Adipocyte (in vitro differentiated cells): Measurements from ENCODE around the gene DOK4.
"Not testable (repeated sequence)": the region's sequence is repeated elsewhere in the genome, so short reads cannot be mapped to it uniquely, and the experiment has no call there.

Source experiments
- DNase-seq: peaks from one replicate; pipeline ENCODE4 v3.0.0-alpha.2; 2015; ENCODE audit warnings: low read depth
- H3K27me3 ChIP-seq: replicated peaks from 2 replicates; pipeline ENCODE4 v1.7.0; 2013; ENCODE audit warnings: mild to moderate bottlenecking, low read length, moderate library complexity; ENCODE audit not compliant: control insufficient read depth, insufficient read depth
- H3K36me3 ChIP-seq: 2 replicates; pipeline ENCODE4 v1.7.0; 2013; ENCODE audit warnings: low read length, mild to moderate bottlenecking, moderate library complexity; ENCODE audit not compliant: control insufficient read depth, insufficient read depth, severe bottlenecking
- H3K4me1 ChIP-seq: 2 replicates; pipeline ENCODE4 v1.7.0; 2013; ENCODE audit warnings: mild to moderate bottlenecking, low read length, moderate library complexity; ENCODE audit not compliant: control insufficient read depth, insufficient read depth
- H3K4me3 ChIP-seq: 2 replicates; pipeline ENCODE4 v1.7.0; 2013; ENCODE audit warnings: mild to moderate bottlenecking, low read length, moderate library complexity
- H3K9ac ChIP-seq: 2 replicates; pipeline ENCODE4 v1.7.0; 2013; ENCODE audit warnings: mild to moderate bottlenecking, low read length, moderate library complexity
- H3K9me3 ChIP-seq: 2 replicates; pipeline ENCODE4 v1.7.0; 2013; ENCODE audit warnings: mild to moderate bottlenecking, low read length, moderate library complexity; ENCODE audit not compliant: control insufficient read depth

Gene DOK4

GRCh38 chr16:57508035-57508425 is 21.7 kb upstream of the DOK4 start:
- Histone ChIP-seq H3K9ac (no peak overlapping the region), H3K27me3 (peaks cover 48% of the 10 kb centered on the region), H3K9me3 (no peaks in the 10 kb centered on the region), H3K4me1 (no peaks in the 10 kb centered on the region), H3K4me3 (no peak overlapping the region), H3K36me3 (no peaks in the 10 kb centered on the region)
- DNase-seq = no peak

DNA sequence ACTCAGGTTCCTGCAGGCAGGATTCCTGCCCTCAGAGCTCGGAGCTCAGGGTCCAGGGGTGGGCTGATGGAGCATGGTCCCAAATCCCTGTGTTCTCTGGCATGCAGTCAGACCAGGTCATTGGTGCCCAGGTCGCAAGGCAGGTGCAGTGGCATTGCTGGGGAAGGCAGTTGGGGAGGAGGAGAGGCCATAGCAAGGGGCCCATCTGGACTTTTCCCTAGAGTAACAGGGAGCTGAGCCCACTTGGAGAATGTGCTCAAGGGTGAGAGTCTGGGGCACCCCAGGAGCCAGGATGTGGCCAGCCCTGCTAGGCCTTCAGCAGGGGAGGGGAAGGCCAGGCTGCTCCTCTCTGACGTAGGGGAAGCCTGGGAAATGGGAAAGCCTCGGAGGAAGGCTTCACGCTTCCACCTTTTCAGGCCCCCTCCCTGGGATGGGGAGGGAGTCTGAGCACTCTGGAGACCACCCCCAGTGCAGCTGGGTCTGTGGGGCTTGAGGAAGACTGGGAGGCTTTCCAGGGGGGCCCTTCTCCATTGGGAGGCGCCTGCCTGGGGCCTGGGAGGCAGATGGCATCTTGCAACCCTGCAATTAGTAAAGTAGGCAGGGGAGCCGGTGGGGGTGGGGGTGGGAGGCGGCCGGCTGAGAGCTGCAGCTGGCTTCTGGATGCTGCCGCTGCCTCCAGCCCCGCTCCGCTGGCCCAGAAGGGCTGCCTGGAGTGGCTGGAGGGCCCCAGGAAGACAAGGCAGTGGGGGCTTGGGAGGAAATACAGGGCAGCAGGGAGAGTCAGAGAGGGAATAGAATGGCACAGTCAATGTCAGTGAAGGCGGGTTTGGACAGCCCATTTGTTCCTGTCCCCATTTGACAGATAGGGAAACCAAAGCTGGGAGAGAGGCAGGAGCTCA is 21.1 kb upstream of the DOK4 start:
- no peak overlapping the region for H3K9ac ChIP-seq
- H3K36me3 ChIP-seq = no peaks in the 10 kb centered on the region
- H3K4me3 ChIP-seq = no peak overlapping the region
- H3K9me3 ChIP-seq = no peaks in the 10 kb centered on the region
- no peak for DNase-seq
- peaks cover 51% of the 10 kb centered on the region for H3K27me3 ChIP-seq
- no peaks in the 10 kb centered on the region for H3K4me1 ChIP-seq

DNA sequence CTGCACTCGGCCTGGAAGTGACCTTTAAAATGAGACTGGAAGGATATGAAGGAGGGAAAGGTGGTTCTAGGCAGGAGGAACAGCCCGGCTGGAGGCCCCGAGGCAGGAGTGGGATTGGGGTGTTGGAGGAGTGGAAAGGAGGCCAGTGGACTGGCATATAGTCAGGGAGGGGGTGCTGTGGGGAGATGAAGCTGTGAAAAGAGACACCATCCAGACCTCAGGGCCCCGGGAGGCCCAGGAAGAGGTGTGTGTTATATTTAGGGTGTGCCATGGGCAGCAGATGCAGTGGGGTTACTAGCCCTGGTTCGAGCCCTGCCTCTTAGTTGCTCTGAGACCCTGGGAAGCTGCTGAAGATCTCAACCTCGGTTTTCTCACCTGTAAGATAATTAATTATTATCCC is 18.9 kb upstream of the DOK4 start:
- no peak for DNase-seq
- no peaks in the 10 kb centered on the region for H3K36me3 ChIP-seq
- H3K9me3 ChIP-seq = no peaks in the 10 kb centered on the region
- no peak overlapping the region for H3K4me3 ChIP-seq
- no peak overlapping the region for H3K9ac ChIP-seq
- peaks cover 61% of the 10 kb centered on the region for H3K27me3 ChIP-seq
- H3K4me1 ChIP-seq = no peaks in the 10 kb centered on the region

DNA sequence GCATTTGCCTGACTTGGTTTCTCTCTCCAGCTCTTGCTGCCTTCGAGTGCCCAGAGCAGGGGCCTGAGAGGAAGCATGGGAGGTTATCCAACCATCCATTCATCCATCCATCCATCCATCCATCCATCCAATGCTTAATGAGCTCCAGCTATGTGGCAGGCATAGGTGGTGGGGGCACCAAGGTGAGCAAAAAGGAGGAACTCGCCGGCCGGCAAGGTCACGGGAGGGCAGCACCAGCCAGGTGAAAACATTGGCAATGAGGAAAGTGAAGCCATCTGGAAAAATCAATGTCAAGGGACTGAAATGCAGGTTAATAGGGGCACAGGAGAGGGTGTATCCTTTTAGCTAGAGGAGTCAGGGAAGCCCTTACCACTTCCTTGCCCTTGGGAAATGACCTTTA is 18.2 kb upstream of the DOK4 start:
- Histone ChIP-seq H3K9ac (no peak overlapping the region), H3K4me3 (no peak overlapping the region), H3K9me3 (no peaks in the 10 kb centered on the region), H3K4me1 (no peaks in the 10 kb centered on the region), H3K27me3 (peaks cover 61% of the 10 kb centered on the region), H3K36me3 (no peaks in the 10 kb centered on the region)
- DNase-seq = no peak

- Histone ChIP-seq H3K27me3 (peaks cover 61% of the 10 kb centered on the region), H3K4me1 (no peaks in the 10 kb centered on the region), H3K36me3 (no peaks in the 10 kb centered on the region), H3K4me3 (no peak overlapping the region), H3K9ac (no peak overlapping the region), H3K9me3 (no peaks in the 10 kb centered on the region)
- no peak for DNase-seq
These were observed 17.7 kb upstream of the DOK4 start for GRCh38 chr16:57504001-57504400.

GRCh38 chr16:57503366-57503765 is 17.1 kb upstream of the DOK4 start:
- H3K27me3 ChIP-seq = peaks cover 58% of the 10 kb centered on the region

GRCh38 chr16:57502048-57502775 is 15.9 kb upstream of the DOK4 start:
- DNase-seq = no peak
- Histone ChIP-seq H3K4me3 (no peak overlapping the region), H3K36me3 (no peaks in the 10 kb centered on the region), H3K27me3 (peaks cover 57% of the 10 kb centered on the region), H3K4me1 (no peaks in the 10 kb centered on the region), H3K9me3 (no peaks in the 10 kb centered on the region), H3K9ac (no peak overlapping the region)

More at GRCh38 chr16:57503366-57503765, 17.1 kb upstream of the DOK4 start:
- DNase-seq = no peak
- H3K4me3 ChIP-seq = no peak overlapping the region
- no peak overlapping the region for H3K9ac ChIP-seq
- no peaks in the 10 kb centered on the region for H3K4me1 ChIP-seq
- H3K9me3 ChIP-seq = no peaks in the 10 kb centered on the region
- no peaks in the 10 kb centered on the region for H3K36me3 ChIP-seq

- no peaks in the 10 kb centered on the region for H3K4me1 ChIP-seq
- H3K4me3 ChIP-seq = no peak overlapping the region
- H3K36me3 ChIP-seq = no peaks in the 10 kb centered on the region
- no peaks in the 10 kb centered on the region for H3K9me3 ChIP-seq
- no peak overlapping the region for H3K9ac ChIP-seq
- no peak for DNase-seq
- peaks cover 53% of the 10 kb centered on the region for H3K27me3 ChIP-seq
These were observed 15.2 kb upstream of the DOK4 start for GRCh38 chr16:57501492-57501891.

- Histone ChIP-seq H3K27me3 (peaks cover 47% of the 10 kb centered on the region), H3K9ac (no peak overlapping the region), H3K9me3 (no peaks in the 10 kb centered on the region), H3K4me3 (no peak overlapping the region), H3K4me1 (no peaks in the 10 kb centered on the region), H3K36me3 (no peaks in the 10 kb centered on the region)
- no peak for DNase-seq
These were observed 14.4 kb upstream of the DOK4 start for GRCh38 chr16:57500578-57501111.

DNA sequence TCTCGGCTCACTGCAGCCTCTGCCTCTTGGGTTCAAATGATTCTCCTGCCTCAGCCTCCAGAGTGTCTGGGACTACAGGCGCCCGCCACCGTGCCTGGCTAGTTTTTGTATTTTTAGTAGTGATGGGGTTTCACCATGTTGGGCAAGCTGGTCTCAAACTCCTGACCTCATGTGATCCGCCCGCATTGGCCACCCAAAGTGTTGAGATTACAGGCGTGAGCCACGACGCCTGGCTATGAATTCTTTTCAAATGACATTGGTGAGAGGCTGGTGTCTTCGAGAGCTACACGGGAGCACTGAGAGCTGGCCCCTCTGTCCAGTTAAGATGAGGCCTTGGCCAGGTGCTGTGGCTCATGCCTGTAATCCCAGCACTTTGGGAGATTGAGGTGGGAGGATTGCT is 13.6 kb upstream of the DOK4 start:
- H3K9ac ChIP-seq, H3K9me3 ChIP-seq, H3K36me3 ChIP-seq, DNase-seq, H3K4me3 ChIP-seq, H3K4me1 ChIP-seq: not testable (repeated sequence)
- H3K27me3 ChIP-seq = peaks cover 40% of the 10 kb centered on the region

DNA sequence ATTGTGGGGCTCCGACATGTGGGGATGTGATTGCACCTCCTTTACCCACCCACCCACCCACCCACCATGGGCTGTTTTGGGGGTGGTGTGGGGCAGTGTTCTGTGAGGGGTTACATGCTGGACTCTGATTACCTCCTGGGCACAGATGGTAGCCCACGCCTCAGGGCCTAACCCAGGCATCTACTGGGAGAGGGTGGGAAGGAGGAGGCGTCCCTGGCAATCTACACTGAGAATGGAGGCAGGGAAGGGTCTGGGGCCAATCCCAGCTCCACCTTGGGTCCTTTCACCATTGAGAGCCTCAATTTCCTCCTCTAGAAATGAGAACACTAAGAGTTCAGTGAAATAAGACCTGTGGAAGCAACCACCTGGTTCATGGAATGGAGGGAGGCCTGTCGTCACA is 11.7 kb upstream of the DOK4 start:
- Histone ChIP-seq H3K4me1 (no peaks in the 10 kb centered on the region), H3K9ac (no peak overlapping the region), H3K27me3 (peaks cover 28% of the 10 kb centered on the region), H3K4me3 (no peak overlapping the region), H3K36me3 (no peaks in the 10 kb centered on the region), H3K9me3 (no peaks in the 10 kb centered on the region)
- DNase-seq = no peak
